GM21717 (cell line): Measurements from ENCODE around the gene TUBB2A.
"Not testable (repeated sequence)": the region's sequence is repeated elsewhere in the genome, so short reads cannot be mapped to it uniquely, and the experiment has no call there.

ENCODE experiments used
- ATAC-seq: cut with Tn5 transposase; IDR thresholded peaks from one replicate; pipeline ENCODE4 v1.9.1; 2021; ENCODE audit warnings: mild to moderate bottlenecking, moderate library complexity; ENCODE audit not compliant: unreplicated experiment

TUBB2A gene

GRCh38 chr6:3156184-3157130, 887 bp downstream of the TUBB2A start:
- ATAC-seq, result not testable (repeated sequence)

- ATAC-seq, result not testable (repeated sequence)
Measured at GRCh38 chr6:3155416-3155815, 1.9 kb downstream of the TUBB2A start.

- ATAC-seq, result no peak
Measured at GRCh38 chr6:3152689-3153088, 4.7 kb downstream of the TUBB2A start.

- no peak for ATAC-seq
Measured at GRCh38 chr6:3151691-3152090, 5.7 kb downstream of the TUBB2A start.

GRCh38 chr6:3147914-3148757, 9.2 kb downstream of the TUBB2A start:
- no peak for ATAC-seq

GRCh38 chr6:3144571-3144970, 12.8 kb downstream of the TUBB2A start:
- ATAC-seq, result no peak

- no peak for ATAC-seq
Measured at GRCh38 chr6:3143158-3143557, 14.2 kb downstream of the TUBB2A start.

GRCh38 chr6:3142536-3142935, 14.8 kb downstream of the TUBB2A start:
- ATAC-seq, result no peak

- no peak for ATAC-seq
Measured at GRCh38 chr6:3140201-3140600, 17.1 kb downstream of the TUBB2A start.

- no peak for ATAC-seq
Measured at GRCh38 chr6:3139090-3139903, 18.0 kb downstream of the TUBB2A start.

- ATAC-seq, result no peak
Measured at GRCh38 chr6:3138341-3138740, 19.0 kb downstream of the TUBB2A start.

GRCh38 chr6:3137873-3138272, 19.5 kb downstream of the TUBB2A start:
- ATAC-seq, result not testable (repeated sequence)

GRCh38 chr6:3137057-3137777, 20.1 kb downstream of the TUBB2A start:
- ATAC-seq, result no peak

- no peak for ATAC-seq
Measured at GRCh38 chr6:3136292-3137011, 20.9 kb downstream of the TUBB2A start.

- ATAC-seq, result no peak
Measured at GRCh38 chr6:3135668-3136291, 21.6 kb downstream of the TUBB2A start.

- ATAC-seq, result no peak
Measured at GRCh38 chr6:3133515-3133914, 23.8 kb downstream of the TUBB2A start.

- ATAC-seq, result no peak
Measured at GRCh38 chr6:3131695-3132094, 25.6 kb downstream of the TUBB2A start.

GRCh38 chr6:3128356-3129108, 28.8 kb downstream of the TUBB2A start:
- ATAC-seq, result no peak
